Midbrain (tissue), 1 donor: Measurements from ENCODE around the gene RASGEF1B.

Source experiments
- DNase-seq: peaks from one replicate; lab custom pipeline; 2025; lab: John Stamatoyannopoulos, UW

The RASGEF1B gene

DNA sequence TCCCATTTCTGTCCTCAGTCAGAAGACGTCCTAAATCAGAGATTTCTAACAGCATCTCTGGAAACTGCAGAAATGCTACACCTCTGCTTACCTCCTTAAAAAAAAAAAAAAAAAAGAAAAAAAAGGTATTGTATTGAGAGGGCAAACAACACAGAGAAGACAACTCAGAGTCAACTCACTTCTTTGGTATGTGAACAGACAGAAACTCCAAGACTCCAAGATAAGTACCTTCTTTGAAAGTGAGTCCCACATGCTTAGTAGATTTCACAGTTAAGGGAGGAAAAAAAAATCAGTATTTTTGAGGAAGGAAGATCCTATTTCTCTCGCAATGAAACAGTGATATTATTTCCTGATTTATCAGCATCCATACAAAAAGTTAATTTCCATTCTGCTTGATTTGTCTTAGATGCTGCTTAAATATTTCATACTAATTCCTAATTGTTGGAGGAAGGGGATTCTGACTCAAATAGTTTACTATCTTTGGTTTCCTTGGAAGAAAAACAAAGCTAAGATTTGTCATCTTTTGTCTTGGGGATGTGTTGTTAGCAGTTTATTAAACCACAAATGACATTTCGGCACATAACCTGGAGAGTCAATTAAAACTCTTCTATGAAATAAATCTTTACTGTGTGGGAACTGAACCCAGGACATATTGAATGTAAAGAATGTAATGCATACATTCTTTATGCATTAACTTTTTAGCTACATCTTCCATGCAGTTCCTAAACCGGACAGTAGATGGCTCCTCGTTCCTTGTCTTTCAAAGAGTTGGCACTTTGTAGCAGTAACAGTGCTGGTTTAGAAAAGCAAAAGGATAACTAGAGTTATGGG is 4.7 kb downstream of the RASGEF1B start:
- DNase-seq = peak; percentile 89

- DNase-seq = no peak
Measured at GRCh38 chr4:81465406-81466340, 6.0 kb downstream of the RASGEF1B start.

- no peak for DNase-seq
Measured at GRCh38 chr4:81460834-81461233, 10.9 kb downstream of the RASGEF1B start.

DNA sequence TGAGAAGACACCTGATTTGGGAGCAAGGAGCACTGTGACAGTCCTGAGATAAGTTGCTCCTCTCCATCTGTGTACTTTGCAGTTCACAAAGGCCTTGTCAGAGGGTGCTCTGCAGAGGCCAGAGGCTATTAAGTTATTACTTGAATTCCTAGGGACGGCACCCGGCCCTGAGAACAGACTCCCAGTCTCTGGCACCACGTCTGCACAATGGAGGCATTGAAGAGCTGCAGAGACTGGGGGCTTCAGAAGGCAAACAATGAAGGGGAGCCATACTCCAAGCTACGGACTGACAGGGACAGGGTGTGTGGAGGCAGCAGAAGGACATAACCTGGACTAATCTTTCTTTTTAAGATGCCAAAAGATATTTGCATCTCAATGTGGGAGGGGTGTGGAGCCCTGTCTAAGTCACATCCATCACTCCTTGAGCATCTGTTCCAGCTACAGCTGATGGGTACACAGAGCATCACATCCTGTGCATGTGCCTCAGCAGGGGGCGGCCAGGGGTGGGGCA is 11.5 kb downstream of the RASGEF1B start:
- no peak for DNase-seq

DNA sequence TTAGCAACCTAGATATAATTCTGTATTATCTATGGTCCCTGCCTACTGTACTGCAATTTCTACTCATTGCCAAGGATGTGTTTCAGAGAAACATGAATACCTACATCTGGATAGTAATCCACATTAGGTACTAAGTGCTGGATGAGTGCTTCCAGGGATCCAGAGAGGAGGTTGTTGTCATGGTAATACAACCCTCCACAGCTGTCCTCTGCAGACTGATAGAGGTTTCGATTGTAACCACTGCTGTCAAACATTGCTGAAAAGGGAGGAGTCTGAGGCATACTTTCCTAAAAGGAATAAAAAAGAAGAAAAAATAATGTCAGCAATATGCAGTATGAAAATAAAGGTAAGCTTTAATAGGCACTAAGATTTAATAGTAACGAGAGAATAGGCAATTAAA is 12.5 kb downstream of the RASGEF1B start:
- DNase-seq = no peak

GRCh38 chr4:81457921-81458520 is 13.7 kb downstream of the RASGEF1B start:
- DNase-seq = no peak

DNA sequence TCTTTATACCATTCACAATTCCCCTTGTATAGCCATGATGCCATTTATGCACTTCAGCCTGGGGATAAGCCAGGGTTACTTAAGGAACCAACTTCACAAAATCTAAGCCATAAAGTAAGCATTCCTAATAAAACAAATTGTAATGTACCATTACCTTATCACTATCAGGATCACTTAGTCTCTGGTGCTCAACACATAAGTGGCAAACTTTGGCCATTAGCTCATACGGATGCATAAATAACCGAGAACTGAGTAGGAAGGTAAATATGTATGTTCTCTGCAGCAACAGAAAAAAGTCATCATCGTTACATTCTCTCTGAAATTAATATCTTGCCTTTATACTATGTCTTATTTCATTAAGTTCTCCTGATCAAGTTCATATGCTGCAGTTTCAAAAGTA is 14.4 kb downstream of the RASGEF1B start:
- no peak for DNase-seq

DNA sequence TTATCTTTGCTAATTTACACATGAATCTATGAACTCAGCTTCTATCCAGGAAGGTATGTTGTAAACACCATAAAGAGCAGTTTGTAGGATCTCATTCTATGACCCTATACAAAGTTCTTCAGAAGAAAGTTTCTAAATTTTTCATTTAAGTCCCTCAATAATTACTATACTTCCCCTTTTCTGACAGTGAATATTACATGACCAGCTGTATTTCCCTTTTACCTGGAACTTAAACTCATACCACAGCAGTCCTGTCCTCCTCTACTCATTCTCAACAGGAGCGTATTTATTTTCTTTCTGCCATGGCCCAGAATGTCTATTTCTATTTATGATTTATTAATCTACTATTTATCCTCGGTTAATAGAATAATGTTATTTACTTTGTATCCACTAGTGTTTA is 15.8 kb downstream of the RASGEF1B start:
- DNase-seq = no peak

DNA sequence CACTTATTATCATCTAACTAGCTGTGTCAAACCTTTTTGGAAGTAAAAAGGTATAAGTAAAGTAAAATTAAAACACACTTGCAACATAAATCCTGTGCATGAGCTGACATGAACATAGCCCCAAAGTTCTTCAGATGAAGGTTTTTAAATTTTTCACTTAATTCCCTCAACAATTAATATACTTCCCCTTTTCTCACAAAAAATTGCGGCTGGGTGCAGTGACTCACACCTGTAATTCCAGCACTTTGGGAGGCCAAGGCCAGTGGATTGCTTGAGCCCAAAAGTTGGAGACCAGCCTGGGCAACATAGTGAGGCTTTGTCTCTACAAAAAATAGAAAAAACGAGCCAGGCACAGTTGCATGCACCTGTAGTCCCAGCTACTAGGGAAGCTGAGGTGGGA is 16.8 kb downstream of the RASGEF1B start:
- DNase-seq = no peak

DNA sequence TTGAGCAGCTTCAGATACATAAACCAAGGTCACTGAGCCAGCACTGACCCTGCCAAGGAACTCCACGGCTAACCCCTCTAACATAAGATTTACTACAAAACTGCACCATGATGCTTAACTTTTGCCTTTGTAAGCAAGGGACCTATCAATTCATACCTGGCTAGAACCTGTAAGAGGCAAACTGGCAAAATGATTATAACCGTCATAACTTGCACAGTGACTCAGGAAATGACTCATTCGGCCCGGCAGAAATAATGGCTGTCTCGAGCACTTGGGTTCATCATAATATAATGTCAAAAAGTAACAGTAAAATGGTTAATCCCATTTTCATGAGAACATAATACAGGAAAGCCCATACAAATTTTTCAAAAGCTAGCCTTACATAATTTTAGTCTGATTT is 17.2 kb downstream of the RASGEF1B start:
- no peak for DNase-seq

GRCh38 chr4:81453024-81453423 is 18.7 kb downstream of the RASGEF1B start:
- no peak for DNase-seq

- DNase-seq = no peak
Measured at GRCh38 chr4:81452452-81453006, 19.2 kb downstream of the RASGEF1B start.

- no peak for DNase-seq
Measured at GRCh38 chr4:81449015-81449414, 22.7 kb downstream of the RASGEF1B start.

DNA sequence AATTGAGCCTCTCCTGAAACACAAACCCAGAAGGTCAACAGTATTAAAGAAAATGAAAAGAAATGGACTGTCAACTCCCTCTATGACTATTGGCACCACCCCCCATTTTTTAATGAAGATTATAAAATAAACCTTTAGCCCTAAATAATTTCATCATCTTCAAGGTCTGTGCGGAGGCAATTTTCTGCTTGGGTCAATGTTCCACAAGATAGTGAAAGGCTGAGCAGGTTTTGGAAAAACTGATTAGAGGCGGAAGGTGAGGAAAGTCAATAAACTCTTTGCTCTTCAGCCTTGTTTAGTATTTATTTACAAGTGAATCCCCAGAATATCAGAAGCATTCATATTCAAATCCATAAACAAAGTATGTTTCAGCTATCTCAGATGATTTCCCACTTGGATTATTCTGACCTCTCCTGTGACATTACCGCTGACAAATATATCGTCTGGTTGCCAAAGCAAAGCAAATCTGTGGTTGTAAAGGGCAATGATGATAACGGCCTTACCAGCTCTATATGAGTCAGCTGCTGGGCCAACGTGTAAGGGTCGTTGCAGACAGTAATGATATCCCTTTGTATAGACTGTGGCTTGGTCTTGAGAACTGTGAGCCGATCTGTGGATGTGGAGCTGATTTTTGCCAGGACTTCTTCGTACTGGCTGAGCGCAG is 24.0 kb downstream of the RASGEF1B start:
- DNase-seq = no peak

GRCh38 chr4:81446634-81447033 is 25.1 kb downstream of the RASGEF1B start:
- no peak for DNase-seq

GRCh38 chr4:81445196-81445595 is 26.5 kb downstream of the RASGEF1B start:
- DNase-seq = no peak

GRCh38 chr4:81442484-81443085 is 29.1 kb downstream of the RASGEF1B start:
- DNase-seq = no peak

DNA sequence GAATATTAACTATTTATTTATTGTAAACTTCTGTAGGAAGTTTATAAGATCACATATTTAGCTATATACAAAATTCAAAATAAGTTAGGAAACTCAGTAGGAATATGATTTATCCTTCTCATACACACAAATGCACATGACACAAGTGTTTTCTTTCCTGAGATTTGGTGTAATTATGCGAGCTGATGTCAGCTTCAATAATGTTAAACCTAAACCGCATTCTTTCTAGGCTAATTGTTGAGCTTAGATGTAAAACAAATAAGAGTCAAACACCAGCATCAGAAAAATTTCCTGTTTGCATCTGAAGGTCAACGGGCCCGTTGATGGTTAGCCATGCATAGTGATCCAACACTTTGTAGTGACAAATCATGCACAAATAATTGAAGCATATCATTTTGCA is 30.8 kb downstream of the RASGEF1B start:
- no peak for DNase-seq

DNA sequence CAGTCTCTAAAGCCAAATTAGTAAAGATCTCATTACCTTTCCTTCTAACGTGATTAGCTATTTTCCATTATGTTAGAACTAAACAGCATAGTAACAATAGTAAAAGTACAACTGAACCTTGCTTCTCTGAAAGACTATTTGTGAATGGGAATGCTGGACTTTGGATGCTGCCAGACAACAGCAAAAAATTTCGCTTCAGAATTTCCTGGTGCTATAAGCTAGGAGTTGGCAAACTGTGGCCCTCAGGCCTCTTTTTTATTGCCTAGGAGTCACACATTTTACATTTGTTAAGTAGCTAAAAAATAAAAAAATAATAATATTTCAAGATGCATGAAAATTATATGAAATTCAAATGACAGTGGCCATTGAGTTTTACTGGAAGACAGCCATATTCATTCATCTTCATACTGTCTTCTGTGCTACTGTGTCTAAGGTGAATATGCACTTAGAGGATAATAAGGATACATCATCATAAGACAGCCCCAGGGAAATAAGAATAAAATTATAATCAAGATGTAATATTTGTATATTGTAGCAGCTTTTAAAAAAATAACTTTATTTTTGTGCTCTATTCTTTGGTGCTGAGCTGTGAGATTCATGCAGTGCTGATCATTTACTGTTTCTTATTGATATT is 34.6 kb downstream of the RASGEF1B start:
- DNase-seq = no peak

DNA sequence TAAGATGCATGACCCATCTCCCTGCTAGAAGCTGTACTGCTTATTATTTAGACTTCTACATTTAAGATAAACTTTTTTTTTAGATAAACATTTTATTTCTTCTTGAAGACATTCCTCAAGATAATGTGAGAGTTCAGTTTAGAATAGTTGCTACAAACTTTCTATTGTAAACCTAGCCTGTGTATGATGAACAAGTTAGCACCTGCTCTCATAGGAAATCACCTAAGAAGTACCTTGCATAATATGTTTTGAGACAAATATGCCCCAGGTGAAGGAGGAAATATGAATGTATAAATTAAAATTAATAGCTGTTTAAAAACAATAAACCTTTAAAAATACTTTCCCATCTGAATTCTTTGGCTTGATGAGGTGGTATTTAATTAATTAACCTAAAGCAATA is 35.6 kb downstream of the RASGEF1B start:
- no peak for DNase-seq

DNA sequence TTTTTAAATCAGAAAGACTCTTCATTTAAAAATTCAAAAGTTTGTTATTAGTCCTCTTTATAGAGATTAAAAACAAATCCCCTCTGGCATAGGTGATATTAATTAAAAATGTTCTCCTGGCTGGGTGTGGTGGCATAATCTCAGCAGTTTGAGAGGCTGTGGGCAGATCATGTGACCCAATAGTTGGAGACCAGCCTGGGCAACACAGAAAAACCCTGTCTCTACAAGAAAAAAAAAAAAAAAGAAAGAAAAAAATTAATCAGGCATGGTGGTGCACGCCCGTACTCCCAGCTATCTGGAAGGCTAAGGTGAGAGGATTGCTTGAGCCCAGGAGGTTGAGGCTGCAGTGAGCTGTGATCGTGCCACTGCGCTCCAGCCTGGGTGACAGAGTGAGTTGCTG is 38.9 kb downstream of the RASGEF1B start:
- no peak for DNase-seq
